Measurements from ENCODE around the gene LRP1. TPM values are rescaled to one million over a fixed set of nuclear protein-coding genes. Genes with fewer than 3 reads are reported as not detected.

The LRP1 gene
- total RNA-seq, 1 donor from 2014 or later = 0.95 TPM

DNA sequence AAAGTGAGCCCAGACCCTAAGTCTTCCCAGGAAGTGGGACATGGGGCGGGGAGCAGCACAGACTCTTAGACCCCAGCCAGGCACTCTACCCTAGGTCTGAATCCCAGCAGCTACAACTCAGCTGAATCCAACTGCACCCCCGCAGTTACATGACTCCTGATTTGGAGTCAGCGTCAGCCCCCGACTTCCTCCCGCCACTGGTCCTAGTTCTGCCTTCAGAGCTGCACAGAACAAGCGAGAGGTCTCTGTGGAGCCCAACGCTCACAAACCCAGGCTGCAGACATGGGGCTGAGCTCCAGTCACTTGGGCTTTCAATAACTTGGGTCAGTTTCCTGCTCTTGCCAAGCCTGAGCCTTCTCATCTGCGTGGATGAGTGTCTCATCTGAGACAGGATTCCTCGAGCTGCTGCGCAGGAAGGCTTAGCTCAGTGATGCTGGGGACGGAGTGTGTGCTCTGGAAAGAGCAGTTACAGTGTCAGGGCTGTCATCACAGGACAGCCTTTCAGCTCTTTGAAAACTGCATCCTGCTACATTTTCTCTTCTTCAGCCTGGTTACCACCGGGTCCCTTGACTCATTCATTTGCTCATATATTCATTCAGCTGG is 57.7 kb downstream of the LRP1 start:
- DNase-seq (no peak), ATAC-seq (ENCODE audit: low read depth) (no peak)
- H3K27ac Mint-ChIP-seq = no peak overlapping the region
- peaks cover 4% of the 10 kb centered on the region for H3K4me1 Mint-ChIP-seq
- H3K36me3 Mint-ChIP-seq (ENCODE audit: low read depth) = no peaks in the 10 kb centered on the region
- H3K9me3 Mint-ChIP-seq = no peaks in the 10 kb centered on the region
- intact Hi-C loops (cut with micrococcal nuclease) = no loop called here
- TF ChIP-seq, protein P1, sequence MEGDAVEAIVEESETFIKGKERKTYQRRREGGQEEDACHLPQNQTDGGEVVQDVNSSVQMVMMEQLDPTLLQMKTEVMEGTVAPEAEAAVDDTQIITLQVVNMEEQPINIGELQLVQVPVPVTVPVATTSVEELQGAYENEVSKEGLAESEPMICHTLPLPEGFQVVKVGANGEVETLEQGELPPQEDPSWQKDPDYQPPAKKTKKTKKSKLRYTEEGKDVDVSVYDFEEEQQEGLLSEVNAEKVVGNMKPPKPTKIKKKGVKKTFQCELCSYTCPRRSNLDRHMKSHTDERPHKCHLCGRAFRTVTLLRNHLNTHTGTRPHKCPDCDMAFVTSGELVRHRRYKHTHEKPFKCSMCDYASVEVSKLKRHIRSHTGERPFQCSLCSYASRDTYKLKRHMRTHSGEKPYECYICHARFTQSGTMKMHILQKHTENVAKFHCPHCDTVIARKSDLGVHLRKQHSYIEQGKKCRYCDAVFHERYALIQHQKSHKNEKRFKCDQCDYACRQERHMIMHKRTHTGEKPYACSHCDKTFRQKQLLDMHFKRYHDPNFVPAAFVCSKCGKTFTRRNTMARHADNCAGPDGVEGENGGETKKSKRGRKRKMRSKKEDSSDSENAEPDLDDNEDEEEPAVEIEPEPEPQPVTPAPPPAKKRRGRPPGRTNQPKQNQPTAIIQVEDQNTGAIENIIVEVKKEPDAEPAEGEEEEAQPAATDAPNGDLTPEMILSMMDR (IDR thresholded peaks at IDR 0.05) = no peak
- ChIA-PET POLR2A (interaction anchor here (0.6 kb wide), 2 partner anchors 61 to 97 kb away, joined by 3 read pairs; partner anchors contain the start of gene NAB2), CTCF (interaction anchor here (0.9 to 2.6 kb wide), 3 partner anchors 10 to 117 kb away, joined by 4 to 15 read pairs (median 7); no protein-coding TSS in a partner anchor)
- no peaks in the 10 kb centered on the region for H3K27me3 Mint-ChIP-seq
- no peak overlapping the region for H3K4me3 Mint-ChIP-seq

DNA sequence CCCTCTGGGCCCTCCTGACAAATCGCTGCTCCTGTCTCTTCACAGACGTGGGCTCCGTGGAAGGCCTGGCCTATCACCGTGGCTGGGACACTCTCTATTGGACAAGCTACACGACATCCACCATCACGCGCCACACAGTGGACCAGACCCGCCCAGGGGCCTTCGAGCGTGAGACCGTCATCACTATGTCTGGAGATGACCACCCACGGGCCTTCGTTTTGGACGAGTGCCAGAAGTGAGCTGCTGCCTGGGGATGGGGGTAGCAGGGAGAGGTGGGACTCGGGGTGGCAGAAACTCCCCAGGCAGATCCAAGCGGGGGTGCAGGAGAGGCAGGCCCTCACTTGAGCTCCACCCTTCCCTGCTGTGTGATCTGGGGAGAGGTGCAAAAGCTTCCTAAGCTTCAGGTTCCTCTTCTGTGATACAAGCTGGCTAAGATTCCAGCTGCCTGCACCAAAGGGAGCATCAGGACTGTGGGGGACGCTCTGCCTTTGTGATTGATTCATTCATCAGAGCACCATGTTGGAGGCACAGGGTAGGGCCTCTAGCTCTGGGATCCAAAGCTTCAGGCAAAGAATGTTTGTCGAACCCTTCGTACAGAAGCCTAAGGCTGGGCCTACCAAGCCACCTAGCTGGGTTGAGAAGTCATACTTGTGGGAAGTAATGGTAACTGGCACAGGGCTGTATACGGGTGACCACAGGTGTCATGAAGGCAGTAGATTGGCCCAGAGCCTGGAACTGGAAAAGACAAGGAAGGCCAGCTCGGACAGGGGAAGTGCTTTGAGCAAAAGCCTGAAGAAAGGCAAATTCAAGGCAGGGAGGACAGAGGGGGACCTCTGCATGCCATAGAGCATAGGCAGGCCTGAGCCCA is 59.2 kb downstream of the LRP1 start:
- ChIA-PET CTCF (interaction anchor here (1.1 to 2.6 kb wide), 4 partner anchors 51 to 118 kb away, joined by 3 to 15 read pairs (median 5); no protein-coding TSS in a partner anchor), POLR2A (no interaction called here)
- intact Hi-C loops (cut with micrococcal nuclease) = no loop called here

DNA sequence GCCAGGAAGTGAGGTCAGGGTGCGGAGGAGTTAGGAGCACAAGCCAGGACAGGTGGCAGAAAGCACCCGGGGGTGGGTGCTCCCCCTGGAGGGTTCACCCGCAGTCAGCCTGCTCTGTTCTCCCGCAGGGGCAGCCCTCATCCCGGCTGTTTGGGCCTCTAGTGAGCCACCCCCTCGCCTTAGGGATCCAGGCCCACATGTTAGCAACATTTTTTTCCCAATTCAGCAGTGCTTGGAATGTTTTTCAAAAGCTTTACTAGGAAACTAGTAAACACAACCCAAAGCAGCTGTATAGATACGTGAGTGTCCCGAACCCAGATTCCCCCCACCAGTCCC is 59.8 kb downstream of the LRP1 start:
- no peaks in the 10 kb centered on the region for H3K36me3 Mint-ChIP-seq (ENCODE audit: low read depth)
- DNase-seq = no peak
- ChIA-PET CTCF (interaction anchor here (1.1 to 2.6 kb wide), 3 partner anchors 51 to 119 kb away, joined by 3 to 15 read pairs (median 3); no protein-coding TSS in a partner anchor), POLR2A (no interaction called here)
- peaks cover under 1% of the 10 kb centered on the region for H3K4me1 Mint-ChIP-seq
- intact Hi-C loops (cut with micrococcal nuclease) = no loop called here
- H3K27ac Mint-ChIP-seq = no peak overlapping the region
- no peak for ATAC-seq (ENCODE audit: low read depth)
- no peak overlapping the region for H3K4me3 Mint-ChIP-seq
- no peaks in the 10 kb centered on the region for H3K27me3 Mint-ChIP-seq
- H3K9me3 Mint-ChIP-seq = no peaks in the 10 kb centered on the region
- TF ChIP-seq, protein P1 (IDR thresholded peaks at IDR 0.05) = no peak

More for the DNA sequence above, 59.2 kb downstream of the LRP1 start:
- Mint-ChIP-seq H3K27me3 (no peaks in the 10 kb centered on the region), H3K4me3 (no peak overlapping the region), H3K9me3 (no peaks in the 10 kb centered on the region), H3K4me1 (peaks cover 4% of the 10 kb centered on the region), H3K27ac (no peak overlapping the region), H3K36me3 (ENCODE audit: low read depth) (no peaks in the 10 kb centered on the region)
- ATAC-seq (ENCODE audit: low read depth) (no peak), DNase-seq (no peak)
- TF ChIP-seq, protein P1 (IDR thresholded peaks at IDR 0.05) = no peak

DNA sequence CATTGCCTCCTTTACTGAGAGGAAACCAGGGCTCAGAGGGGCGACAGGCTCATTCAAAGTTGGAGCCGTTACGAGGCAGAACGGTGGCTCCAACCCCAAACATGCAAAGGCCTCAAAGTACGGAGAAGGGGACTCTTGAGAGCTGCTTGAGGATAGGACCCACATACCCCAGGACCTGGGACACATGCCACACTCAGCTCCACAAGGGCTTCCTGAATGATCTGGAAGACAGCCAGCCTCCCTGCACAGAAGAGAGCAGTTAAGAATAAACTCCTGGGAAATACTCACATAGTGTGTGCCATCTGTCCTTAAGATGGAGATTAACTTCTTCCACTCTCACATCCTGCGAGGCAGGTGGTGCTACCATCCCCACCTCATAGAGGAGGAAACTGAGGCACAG is 61.8 kb downstream of the LRP1 start:
- ATAC-seq (ENCODE audit: low read depth) = no peak
- no peaks in the 10 kb centered on the region for H3K27me3 Mint-ChIP-seq
- intact Hi-C loops (cut with micrococcal nuclease) = no loop called here
- H3K4me1 Mint-ChIP-seq = no peaks in the 10 kb centered on the region
- H3K9me3 Mint-ChIP-seq = no peaks in the 10 kb centered on the region
- no peaks in the 10 kb centered on the region for H3K36me3 Mint-ChIP-seq (ENCODE audit: low read depth)
- no peak for DNase-seq
- TF ChIP-seq, protein P1 (IDR thresholded peaks at IDR 0.05) = no peak
- CTCF ChIA-PET = no interaction called here
- H3K4me3 Mint-ChIP-seq = no peak overlapping the region
- POLR2A ChIA-PET = no interaction called here
- no peak overlapping the region for H3K27ac Mint-ChIP-seq

DNA sequence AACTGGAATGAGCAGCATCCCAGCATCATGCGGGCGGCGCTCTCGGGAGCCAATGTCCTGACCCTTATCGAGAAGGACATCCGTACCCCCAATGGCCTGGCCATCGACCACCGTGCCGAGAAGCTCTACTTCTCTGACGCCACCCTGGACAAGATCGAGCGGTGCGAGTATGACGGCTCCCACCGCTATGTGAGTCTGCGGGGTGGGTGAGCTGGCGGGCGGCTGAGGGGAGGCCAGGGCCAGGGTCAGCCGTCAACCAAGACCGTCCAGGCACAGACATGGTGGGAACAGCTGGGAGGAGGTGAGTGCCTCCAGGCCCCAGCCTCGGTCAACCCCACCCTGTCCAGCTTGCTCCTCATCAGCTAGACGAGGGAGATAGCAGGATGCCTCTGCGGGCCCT is 62.5 kb downstream of the LRP1 start:
- Mint-ChIP-seq H3K27ac (no peak overlapping the region), H3K27me3 (no peaks in the 10 kb centered on the region), H3K9me3 (no peaks in the 10 kb centered on the region), H3K36me3 (ENCODE audit: low read depth) (no peaks in the 10 kb centered on the region), H3K4me1 (no peaks in the 10 kb centered on the region), H3K4me3 (no peak overlapping the region)
- intact Hi-C loops (cut with micrococcal nuclease) = no loop called here
- TF ChIP-seq, protein P1 (IDR thresholded peaks at IDR 0.05) = no peak
- ATAC-seq (ENCODE audit: low read depth) (no peak), DNase-seq (no peak)
- ChIA-PET POLR2A (no interaction called here), CTCF (no interaction called here)
